ENCODE data around the gene PREX1.

DNA sequence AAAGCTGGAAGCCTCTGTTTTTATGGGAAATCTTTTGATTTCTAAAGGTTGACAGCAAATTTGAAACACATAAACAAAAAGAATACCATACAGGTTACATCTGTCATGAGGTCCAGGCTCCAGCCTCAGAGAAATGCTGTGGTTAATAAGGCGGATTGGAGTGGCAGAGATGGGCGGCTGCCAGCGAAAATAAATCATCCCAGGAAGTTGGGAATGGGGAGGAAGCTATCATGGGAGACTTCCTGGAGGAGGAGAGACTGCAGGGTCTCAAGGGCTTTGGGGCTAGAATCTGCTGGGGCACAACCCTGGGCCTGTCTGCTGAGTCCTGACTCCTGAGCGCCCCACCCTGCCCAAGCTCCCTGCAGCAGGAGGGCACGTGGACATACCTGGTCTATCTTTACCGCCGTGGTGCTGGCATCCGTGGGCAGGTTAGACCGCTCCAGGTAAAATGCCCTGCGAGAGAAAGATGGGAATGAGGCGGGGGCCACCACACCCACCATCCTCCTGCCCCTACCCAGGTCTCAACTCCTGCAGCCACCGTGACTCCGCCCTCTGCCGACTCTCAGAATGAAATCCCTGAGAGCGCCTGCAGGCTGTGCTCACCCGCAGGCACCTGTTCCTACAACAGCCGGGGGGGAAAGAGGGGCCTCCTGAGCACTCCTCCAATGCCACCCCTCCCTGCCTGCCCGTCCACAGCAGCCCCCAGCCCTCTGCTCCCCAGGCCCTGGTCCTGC, 197.3 kb downstream of the PREX1 start:
- TF ChIP-seq, protein P1, sequence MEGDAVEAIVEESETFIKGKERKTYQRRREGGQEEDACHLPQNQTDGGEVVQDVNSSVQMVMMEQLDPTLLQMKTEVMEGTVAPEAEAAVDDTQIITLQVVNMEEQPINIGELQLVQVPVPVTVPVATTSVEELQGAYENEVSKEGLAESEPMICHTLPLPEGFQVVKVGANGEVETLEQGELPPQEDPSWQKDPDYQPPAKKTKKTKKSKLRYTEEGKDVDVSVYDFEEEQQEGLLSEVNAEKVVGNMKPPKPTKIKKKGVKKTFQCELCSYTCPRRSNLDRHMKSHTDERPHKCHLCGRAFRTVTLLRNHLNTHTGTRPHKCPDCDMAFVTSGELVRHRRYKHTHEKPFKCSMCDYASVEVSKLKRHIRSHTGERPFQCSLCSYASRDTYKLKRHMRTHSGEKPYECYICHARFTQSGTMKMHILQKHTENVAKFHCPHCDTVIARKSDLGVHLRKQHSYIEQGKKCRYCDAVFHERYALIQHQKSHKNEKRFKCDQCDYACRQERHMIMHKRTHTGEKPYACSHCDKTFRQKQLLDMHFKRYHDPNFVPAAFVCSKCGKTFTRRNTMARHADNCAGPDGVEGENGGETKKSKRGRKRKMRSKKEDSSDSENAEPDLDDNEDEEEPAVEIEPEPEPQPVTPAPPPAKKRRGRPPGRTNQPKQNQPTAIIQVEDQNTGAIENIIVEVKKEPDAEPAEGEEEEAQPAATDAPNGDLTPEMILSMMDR (IDR thresholded peaks at IDR 0.05 in 4 of 5, conservative IDR thresholded peaks at IDR 0.05 in 1 of 5) = no peak
- TF ChIP-seq POLR2A (IDR thresholded peaks at IDR 0.05) = no peak

Data from gastrocnemius medialis (tissue), 4 donors.